ENCODE data around the gene NAPEPLD.
A peak's percentile ranks its signal among the peaks of the same experiment; 100 is the strongest.
"Not testable (repeated sequence)": the region's sequence is repeated elsewhere in the genome, so short reads cannot be mapped to it uniquely, and the experiment has no call there.

Gene NAPEPLD

GRCh38 chr7:103065667-103066066 is 83.2 kb downstream of the NAPEPLD start:
- peak; percentile 12 for DNase-seq (ENCODE audit: low read depth)

- no peak for DNase-seq (ENCODE audit: low read depth)
Observed at GRCh38 chr7:103063895-103064294, 85.0 kb downstream of the NAPEPLD start.

- DNase-seq (ENCODE audit: low read depth), result no peak
Observed at GRCh38 chr7:103059471-103059870, 89.4 kb downstream of the NAPEPLD start.

GRCh38 chr7:103058122-103058521 is 90.8 kb downstream of the NAPEPLD start:
- DNase-seq (ENCODE audit: low read depth), result no peak

- not testable (repeated sequence) for DNase-seq (ENCODE audit: low read depth)
Observed at GRCh38 chr7:103056006-103056405, 92.9 kb downstream of the NAPEPLD start.

GRCh38 chr7:103051519-103051918 is 97.4 kb downstream of the NAPEPLD start:
- DNase-seq (ENCODE audit: low read depth), result no peak

Measured in stimulated activated CD8-positive, alpha-beta memory T cell treated with anti-CD3 and anti-CD28 coated beads, Interleukin-4, amount 100 ng/mL, for 24 hours (primary cell).